Measurements from ENCODE around the gene SKI. TPM values are rescaled to one million over a fixed set of nuclear protein-coding genes. Genes with fewer than 3 reads are reported as not detected.

SKI gene
- total RNA-seq, 1 donor from 2014 or later: 21.6 TPM

GRCh38 chr1:2194898-2195673 is 33.0 kb upstream of the SKI start:
- ATAC-seq: peak; percentile 71

- ATAC-seq: no peak
Observed at GRCh38 chr1:2195785-2196184, 32.3 kb upstream of the SKI start.

- ATAC-seq: no peak
Observed at GRCh38 chr1:2196901-2197638, 31.0 kb upstream of the SKI start.

GRCh38 chr1:2197707-2198165 is 30.4 kb upstream of the SKI start:
- ATAC-seq: no peak

GRCh38 chr1:2198571-2198970 is 29.5 kb upstream of the SKI start:
- peak; percentile 4 for ATAC-seq

- ATAC-seq: peak; percentile 73
Observed at GRCh38 chr1:2199042-2199810, 28.9 kb upstream of the SKI start.

GRCh38 chr1:2200308-2200943 is 27.7 kb upstream of the SKI start:
- ATAC-seq: no peak

GRCh38 chr1:2201062-2201461 is 27.1 kb upstream of the SKI start:
- ATAC-seq: no peak

- no peak for ATAC-seq
Observed at GRCh38 chr1:2202008-2202575, 26.0 kb upstream of the SKI start.

- ATAC-seq: no peak
Observed at GRCh38 chr1:2202843-2203601, 25.1 kb upstream of the SKI start.

GRCh38 chr1:2203671-2204414 is 24.3 kb upstream of the SKI start:
- no peak for ATAC-seq

GRCh38 chr1:2204415-2205190 is 23.5 kb upstream of the SKI start:
- peak; percentile 44 for ATAC-seq

- ATAC-seq: peak; percentile 88
Observed at GRCh38 chr1:2205191-2205952, 22.7 kb upstream of the SKI start.

GRCh38 chr1:2206813-2207487 is 21.2 kb upstream of the SKI start:
- ATAC-seq: no peak

GRCh38 chr1:2208309-2209239 is 19.5 kb upstream of the SKI start:
- ATAC-seq: no peak

- no peak for ATAC-seq
Observed at GRCh38 chr1:2209400-2210083, 18.6 kb upstream of the SKI start.
